ENCODE data around the gene DMD.
"Not testable (repeated sequence)": the region's sequence is repeated elsewhere in the genome, so short reads cannot be mapped to it uniquely, and the experiment has no call there.

Gene DMD

DNA sequence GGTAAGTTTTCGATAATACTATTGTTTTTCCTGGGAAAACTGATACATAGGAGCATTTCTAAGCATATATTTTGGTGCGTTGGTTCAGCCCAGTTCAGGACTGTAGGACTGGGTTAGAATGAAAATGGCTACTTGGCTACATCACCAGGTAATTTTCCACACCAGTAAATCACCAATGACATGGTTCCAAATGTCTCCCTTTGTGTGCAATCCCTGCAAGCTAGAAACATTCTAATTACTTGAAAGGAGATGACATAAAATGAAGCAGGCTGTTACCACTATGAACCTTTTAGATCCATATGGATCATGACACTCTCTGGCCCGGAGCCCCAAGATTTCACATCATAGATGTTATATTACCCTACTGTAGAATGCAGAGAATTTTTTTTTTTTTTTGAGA is 1562.1 kb downstream of the DMD start:
- in situ Hi-C loops (cut with HindIII; ENCODE audit: low sequenced_read_pairs) = no loop called here

DNA sequence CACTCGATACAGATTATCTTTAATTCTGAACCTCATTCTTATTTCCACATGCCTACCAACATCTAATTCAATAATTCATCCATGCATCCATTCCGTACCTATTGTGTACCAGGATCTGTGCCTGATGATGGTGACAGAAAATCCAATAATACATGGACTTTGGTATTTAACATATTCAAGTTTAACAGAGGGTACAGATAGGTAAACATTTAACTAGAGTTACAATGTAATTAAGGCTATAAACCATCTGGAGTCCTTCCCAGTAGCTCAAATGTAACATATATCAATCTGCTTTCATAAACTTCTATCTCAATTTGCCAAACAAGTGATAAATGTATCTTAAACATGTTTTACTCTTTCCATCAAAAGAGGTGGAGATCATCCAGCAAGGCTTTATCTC is 1578.0 kb downstream of the DMD start:
- in situ Hi-C loops (cut with HindIII; ENCODE audit: low sequenced_read_pairs) = no loop called here

DNA sequence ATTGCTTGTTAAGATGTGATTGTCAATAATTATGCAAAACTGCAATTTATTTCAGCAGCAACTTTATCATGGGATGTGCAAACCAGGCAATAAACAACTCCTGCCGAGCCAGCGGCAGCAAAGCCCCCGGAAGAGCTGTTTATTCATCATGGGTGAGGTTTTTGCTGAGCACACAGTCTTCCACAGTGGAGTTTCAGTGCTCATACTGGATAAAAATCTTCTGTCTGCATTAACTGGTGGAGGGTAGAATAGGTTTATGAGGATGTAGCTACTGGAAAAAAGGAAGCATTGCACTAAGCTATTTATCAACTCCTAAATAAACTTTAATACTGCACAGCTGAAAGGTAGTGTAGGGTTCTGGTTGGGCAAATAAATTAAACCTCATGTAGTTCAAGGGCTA is 1582.2 kb downstream of the DMD start:
- in situ Hi-C loops (cut with HindIII; ENCODE audit: low sequenced_read_pairs) = no loop called here

DNA sequence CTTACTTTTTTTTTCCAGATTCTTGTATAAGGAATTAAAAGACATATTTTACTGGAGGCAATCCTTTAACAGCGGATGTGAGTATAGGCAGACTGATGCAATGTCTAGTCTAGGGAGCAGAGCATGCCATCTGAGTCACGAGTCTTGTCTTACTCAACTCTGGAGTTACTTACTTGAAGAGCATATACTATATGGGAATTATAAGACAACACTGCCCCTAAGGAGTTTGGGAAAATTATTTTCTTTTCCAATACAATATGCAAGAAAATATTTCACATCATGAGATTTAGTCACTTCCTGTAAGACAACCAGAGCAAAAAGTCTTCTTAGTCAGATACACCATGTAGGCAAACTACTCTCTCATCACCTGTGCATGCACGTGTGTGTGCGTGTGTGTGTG is 1602.2 kb downstream of the DMD start:
- in situ Hi-C loops (cut with HindIII; ENCODE audit: low sequenced_read_pairs) = no loop called here

DNA sequence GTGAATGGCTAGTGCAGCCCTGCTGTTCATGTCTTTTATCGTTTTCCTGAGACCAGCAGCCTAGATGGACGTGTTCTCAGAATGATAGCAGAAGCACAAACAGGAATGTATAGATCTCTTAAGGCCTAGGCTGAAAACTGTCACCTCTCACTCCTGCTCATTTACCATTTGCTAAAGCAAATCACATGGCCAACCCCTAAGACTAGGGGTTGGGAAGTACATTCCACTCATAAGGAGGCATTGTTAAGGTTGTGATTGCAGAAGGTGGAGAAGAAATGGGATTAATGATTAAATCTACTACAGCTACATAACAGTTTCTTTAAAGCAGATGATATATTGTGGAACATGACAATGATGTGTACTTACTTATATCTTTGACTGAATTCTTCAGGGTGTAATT is 1602.7 kb downstream of the DMD start:
- in situ Hi-C loops (cut with HindIII; ENCODE audit: low sequenced_read_pairs) = no loop called here

DNA sequence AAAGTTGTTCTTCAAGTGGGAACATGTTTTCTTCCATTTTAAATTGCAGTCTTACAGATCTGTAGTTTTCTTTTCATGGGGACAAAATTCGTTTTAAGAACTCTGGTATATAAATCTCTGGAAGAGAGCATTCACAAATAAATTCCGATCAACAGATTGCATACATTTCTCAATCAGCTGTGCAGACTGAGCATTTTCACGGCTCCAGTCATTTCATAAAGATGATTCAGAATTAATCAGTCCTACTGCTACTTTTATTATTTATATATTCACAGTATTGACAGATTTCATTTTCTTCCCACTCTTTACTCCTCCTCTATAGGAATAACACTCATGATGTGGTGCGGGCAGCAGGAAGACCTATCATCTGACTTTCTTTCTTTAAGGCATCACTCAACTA is 1604.6 kb downstream of the DMD start:
- in situ Hi-C loops (cut with HindIII; ENCODE audit: low sequenced_read_pairs) = no loop called here

DNA sequence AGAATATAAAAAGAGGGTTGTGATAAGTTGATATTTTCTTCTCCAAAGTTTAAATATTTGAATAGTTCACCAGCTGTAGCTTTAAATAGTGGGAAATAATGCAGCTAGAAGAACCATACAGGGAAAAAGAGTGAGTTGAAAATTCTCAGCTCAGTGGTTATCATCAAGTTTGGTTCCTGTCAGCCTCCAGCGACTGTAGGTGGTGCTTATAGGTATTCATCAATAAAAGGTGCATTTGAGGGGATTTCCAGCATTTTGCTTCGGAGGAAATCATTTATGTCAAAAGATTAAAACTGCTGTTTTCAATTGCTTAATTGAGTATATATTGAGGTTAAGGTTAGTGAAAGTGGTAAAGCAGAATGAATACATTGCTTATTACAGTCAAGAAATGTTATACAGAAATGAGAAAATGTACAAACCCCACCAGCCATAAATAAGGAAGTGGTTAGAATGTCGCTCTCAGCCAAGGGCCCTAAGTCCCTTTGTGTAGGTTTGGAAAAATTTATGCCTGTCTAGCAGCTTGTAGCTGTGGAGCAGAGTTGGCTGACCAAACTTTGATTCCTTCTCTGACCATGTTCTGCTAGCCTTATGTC is 1606.6 kb downstream of the DMD start:
- in situ Hi-C loops (cut with HindIII; ENCODE audit: low sequenced_read_pairs) = no loop called here

DNA sequence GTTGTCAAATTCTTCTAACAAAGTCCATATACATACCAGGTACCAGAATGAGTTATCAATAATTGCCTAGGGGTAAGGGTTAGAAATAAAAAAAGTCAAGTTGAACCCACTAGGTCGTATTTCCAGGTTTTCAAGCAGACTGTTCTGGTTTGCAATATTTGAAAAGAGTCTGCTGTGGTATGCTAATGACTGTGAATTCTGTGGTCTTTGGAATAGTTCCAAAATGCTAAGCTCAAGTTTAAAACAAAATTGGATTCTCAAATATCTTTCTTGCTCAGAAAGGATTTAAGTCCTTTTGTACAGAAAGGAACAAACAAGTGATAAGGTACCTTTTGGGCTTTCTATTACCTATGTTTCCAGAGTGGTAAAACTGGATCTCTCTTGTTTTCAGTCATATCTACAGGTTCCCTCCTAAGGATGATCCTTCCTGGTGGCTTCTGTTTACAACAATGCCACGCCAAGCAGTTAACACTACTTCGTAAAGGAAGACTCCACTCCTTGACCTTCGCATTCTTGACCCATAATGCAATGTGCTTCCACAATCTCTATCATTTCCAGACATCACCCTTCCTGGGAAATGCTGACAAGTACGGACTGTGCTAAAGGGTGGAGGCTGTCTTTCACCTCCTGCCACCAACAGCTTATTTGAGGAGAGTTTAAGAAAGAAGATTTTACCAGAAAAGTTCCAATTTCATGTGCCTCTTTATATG is 1607.8 kb downstream of the DMD start:
- in situ Hi-C loops (cut with HindIII; ENCODE audit: low sequenced_read_pairs) = no loop called here

DNA sequence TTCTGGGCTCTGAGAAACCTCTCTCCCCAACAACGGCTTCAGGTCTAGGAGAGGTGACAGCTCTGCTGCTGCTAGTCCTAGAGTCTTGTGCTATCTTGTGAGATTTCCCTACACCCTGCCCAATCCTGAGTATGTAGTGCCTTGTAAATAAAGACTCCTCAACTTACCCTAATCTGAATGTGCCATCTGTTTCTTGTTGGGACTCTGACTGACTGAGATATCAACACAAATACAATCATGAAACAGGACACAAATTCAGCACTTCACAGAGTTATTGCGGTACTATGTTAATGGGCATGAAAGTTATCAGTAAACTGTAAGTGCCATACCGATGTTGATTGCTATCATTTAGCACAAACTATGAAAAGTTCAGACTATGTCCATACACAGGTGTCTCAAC is 1610.5 kb downstream of the DMD start:
- in situ Hi-C loops (cut with HindIII; ENCODE audit: low sequenced_read_pairs) = no loop called here

DNA sequence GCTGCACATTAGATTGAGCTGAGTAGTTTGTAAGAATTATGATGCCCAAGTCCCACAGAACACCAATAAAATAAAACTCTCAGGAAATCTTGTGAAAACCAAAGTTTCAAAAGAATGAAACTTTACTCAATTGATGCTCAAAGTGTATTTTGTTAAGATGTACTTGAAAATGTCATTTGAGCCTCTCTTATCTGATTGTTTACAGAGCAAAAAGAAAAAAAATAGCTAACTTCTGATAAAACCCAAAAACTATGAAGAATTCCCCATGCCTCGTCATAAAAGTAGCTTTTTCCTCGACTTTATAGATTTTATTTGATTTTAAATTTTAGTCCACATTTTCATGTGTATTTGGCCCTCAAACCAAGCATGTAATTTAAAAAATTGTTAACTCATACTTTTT is 1618.0 kb downstream of the DMD start:
- in situ Hi-C loops (cut with HindIII; ENCODE audit: low sequenced_read_pairs) = no loop called here

DNA sequence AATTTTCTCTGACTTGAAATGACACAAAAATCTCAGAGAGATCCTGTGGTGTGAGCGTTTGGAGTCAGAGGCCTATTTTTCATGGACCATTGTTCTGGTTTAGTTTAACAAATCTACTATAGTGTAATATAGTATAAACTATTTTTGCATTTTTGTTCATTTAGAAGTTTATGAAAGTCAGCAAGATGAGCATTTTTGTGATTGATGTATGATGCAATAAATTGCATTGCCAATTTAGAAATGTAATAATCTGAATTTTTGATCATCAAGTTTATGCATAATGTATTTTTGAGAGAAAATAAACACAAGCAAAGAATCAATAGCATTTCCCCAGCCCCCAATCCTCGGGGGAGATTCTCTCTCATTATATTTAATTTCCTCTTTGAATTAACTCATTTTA is 1620.0 kb downstream of the DMD start:
- in situ Hi-C loops (cut with HindIII; ENCODE audit: low sequenced_read_pairs) = no loop called here

DNA sequence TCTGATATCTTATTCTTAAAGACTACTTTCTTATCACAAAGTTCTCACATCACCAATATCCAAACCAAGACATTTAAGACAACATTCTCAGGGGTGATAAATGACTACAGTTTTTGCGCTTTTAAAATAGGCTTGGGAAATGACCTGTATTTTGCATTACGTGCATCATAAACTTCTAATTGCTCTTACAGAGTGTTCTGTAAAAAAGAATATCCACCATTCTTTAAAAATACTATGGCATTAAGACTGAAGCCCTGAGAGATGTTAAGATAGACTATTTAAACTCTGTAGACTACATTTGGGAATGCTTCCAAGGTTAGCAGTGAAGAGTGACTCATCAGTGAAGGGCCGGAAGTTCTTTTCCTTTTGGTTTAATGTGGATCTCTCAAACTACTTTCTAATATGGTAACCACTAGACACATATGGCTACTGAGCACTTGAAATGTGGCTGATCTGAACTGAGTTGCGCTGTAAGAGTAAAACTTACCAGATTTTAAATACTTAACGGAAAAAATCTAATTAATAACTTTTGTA is 1620.7 kb downstream of the DMD start:
- in situ Hi-C loops (cut with HindIII; ENCODE audit: low sequenced_read_pairs) = no loop called here

DNA sequence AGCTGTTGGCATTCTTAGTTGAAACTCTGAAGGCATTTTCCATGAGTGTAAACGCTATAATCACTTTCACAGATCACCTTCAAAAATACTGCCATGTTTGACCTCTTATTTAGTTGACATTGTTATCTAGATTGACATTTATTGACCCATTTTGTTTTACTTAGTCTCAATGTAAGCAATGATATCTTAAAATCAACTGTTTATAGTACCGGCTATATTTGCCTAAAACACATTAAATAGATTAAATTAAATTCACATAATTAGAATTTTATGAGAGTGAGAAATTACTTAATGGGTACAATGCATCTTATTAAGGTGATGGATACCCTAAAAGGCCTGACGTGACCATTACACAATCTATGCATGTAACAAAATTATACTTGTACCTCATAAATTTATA is 1621.8 kb downstream of the DMD start:
- in situ Hi-C loops (cut with HindIII; ENCODE audit: low sequenced_read_pairs) = no loop called here

DNA sequence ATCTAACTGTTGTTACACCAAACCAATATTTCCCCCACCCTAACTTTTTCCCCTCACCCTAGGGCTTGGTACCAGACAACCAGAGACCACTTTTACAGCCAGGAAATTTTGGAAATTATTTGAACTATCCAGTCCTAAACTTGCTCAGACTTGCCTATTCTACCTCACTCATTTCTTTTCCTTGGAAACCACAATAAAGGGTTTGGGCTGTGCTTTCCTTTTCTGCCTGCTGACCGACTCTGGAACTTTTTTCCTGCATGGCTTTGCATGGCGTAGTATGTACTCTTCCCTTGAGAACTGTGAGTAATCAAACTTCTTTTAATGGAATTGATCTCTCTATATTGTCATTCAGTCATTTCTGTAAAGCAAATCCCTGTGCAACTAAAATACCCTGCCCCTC is 1623.0 kb downstream of the DMD start:
- in situ Hi-C loops (cut with HindIII; ENCODE audit: low sequenced_read_pairs) = no loop called here

DNA sequence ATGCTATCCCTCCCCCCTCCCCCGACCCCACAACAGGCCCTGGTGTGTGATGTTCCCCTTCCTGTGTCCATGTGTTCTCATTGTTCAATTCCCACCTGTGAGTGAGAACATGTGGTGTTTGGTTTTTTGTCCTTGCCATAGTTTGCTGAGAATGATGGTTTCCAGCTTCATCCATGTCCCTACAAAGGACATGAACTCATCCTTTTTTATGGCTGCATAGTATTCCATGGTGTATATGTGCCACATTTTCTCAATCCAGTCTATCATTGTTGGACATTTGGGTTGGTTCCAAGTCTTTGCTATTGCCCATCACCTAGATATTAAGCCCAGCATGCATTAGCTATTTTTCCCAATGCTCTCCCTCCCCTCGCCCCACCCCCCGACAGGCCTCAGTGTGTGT is 1627.5 kb downstream of the DMD start:
- in situ Hi-C loops (cut with HindIII; ENCODE audit: low sequenced_read_pairs) = not testable (repeated sequence)

DNA sequence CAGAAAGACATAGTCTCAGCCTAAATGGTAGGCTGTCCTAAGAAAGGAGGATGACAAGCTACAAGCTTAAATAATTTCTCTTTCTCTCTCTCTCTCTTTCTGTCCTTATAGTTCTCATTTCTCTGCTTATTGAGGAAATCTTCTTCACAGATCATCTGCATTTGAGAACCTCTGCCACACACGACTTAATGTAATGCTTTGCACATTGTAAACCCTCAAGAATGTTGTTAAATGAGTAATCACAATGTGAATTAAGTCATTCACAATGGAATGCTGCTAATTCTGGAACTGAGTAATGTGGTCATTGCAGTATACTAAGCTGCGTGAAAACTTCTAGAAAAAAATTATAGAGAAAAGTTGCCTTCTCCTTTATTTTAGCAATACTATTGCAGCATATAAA is 1630.6 kb downstream of the DMD start:
- in situ Hi-C loops (cut with HindIII; ENCODE audit: low sequenced_read_pairs) = no loop called here

DNA sequence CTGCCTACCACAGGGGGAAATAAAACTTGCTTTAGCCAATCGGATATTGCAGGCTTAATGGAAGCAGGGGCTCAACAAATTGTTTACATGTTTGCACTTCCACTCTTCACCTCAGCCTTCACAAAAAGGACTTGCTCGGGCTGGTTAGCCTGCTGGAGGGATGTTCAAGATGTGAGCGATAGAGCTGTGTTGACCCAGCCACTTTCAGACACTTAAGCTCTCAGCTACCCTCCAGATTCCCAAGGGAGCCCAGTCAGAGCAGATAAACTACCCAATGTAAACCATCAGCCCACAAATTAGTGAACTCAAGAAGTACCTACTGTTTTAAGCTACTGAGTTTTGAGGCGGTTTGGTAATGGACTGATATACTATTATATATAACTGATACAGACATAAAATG is 1631.1 kb downstream of the DMD start:
- in situ Hi-C loops (cut with HindIII; ENCODE audit: low sequenced_read_pairs) = no loop called here

DNA sequence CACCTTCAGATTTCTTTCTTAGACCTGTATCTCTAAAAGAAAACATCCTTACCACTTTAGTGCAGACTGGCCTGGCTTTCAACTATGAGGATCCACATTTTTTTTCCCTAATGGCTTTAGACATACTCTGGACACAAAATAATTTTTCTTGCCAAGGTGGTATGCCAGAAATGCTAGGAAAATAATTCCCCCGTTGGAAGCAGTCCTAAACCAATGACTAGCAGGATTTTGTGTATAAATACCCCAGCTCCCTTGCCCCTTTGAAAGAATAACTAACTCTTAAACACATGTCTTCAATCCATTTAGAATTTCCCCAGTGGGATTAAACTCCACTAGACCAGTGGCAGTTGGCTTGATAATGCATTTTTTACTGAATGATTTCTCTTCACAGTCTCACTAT is 1639.0 kb downstream of the DMD start:
- in situ Hi-C loops (cut with HindIII; ENCODE audit: low sequenced_read_pairs) = no loop called here

DNA sequence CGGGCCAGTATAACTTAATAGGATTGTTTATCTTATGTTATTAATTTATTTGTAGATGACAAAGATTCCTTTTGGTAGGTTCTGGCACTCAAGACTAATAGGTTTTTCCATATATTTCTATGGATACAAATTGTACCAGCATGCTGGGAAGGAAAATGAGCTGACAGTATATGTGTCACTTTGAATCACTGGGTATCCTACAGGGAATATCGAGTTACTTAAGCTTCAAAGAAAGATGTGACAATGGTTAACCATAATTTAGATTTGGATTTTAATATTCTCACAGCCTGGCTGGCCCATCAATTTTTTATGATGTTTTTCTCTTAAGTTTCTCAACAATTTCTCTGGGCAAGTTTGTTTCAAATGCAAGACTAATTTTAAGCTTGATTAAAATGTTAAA is 1640.7 kb downstream of the DMD start:
- in situ Hi-C loops (cut with HindIII; ENCODE audit: low sequenced_read_pairs) = no loop called here

DNA sequence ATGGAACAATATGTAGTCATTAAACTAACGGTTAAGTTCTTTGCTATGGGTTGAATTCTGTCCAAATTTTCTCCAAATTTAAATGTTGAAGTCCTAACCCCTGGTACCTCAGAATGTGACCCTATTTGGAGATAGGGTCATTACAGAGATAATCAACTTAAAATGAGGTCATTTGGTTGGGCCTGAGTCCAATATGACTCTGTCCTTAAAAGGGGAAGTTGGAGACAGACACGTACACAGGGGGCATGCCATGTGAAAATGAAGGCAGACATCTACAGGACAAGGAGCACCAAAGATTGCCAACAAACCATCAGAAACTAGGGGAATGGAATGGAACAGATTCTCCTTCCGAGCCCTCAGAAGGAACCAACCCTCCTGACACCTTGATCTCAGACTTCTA is 1647.6 kb downstream of the DMD start:
- in situ Hi-C loops (cut with HindIII; ENCODE audit: low sequenced_read_pairs) = no loop called here

DNA sequence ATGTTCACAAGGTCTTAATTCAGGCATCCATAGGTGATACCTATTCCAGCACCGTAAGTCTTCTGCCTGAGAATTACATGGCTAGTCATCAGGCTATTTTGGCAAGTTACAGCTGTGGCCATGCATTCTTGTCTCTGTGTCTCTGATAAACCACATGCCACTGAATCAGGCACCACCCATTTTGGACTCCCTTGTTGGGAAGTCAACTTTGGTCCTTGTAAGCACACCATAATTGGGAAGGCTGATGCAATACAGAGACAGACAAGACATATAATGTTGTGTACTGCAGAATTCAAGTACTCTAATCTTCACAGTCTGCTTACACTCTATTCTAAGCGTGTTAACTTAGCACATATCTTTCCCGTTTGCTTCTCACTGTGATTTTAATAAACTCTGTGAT is 1655.8 kb downstream of the DMD start:
- in situ Hi-C loops (cut with HindIII; ENCODE audit: low sequenced_read_pairs) = no loop called here

DNA sequence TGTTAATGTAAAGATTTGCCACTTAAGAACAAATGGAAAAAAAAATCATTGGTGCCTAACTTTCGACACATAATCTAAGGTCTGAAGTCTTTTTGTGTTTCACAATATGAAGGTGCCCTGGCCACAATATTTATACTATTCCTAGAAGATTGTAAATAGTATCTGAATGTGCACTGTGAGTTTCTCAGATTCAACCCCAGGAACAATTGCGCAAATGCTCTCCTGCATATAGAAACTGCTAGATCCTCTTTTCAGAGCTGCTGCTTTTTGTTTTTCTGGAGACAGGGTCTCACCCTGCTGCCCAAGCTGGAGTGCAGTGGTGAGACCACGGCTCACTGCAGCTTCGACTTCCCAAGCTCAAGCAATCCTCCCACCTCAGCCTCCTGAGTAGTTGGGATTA is 1659.4 kb downstream of the DMD start:
- in situ Hi-C loops (cut with HindIII; ENCODE audit: low sequenced_read_pairs) = no loop called here

DNA sequence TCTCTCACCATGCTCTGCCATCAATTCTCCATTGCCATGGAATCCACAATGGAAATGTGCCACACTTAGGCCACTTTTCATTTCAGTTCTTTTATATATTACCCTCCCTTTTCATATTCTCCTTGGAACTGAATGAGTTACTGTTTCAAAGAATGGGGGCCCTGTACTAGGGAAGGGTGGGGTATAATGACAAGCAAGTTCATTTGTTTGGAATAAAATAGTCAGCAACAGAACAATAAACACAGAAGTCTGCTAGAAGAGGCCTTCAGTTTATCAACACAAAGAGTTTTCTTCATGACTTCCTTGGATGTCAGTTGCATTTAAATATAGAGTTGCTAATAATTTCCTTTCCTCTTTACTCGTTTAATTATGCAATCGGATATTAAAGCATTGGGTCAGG is 1661.2 kb downstream of the DMD start:
- in situ Hi-C loops (cut with HindIII; ENCODE audit: low sequenced_read_pairs) = no loop called here

Measured in endothelial cell of hepatic sinusoid (primary cell).